PC-3 (cell line): ENCODE data around the gene ELK3.

Source experiments
- CTCF ChIP-seq: fragments of 300-600 bp; sonication (generic); conservative IDR thresholded peaks from 2 replicates; pipeline ENCODE4 v1.5.1; 2017; ENCODE audit warnings: antibody characterized with exemption, low read depth, mild to moderate bottlenecking, low read length
- EZH2 ChIP-seq: fragments of 300-600 bp; sonication (generic); IDR thresholded peaks from one replicate; pipeline ENCODE4 v1.6.1; 2017; ENCODE audit warnings: antibody characterized with exemption, mild to moderate bottlenecking, low read length; ENCODE audit not compliant: unreplicated experiment

GRCh38 chr12:96263449-96263902 is 69.3 kb downstream of the ELK3 start:
- TF ChIP-seq EZH2: no peak
- TF ChIP-seq CTCF: no peak
